Ascending aorta (tissue), 2 donors: Measurements from ENCODE around the gene SET. TPM values are rescaled to one million over a fixed set of nuclear protein-coding genes. Genes with fewer than 3 reads are reported as not detected.

ENCODE experiments used
- DNase-seq, 2 donors: peaks; one replicate each; pipeline ENCODE4 v3.0.0-alpha.2; 2019; ENCODE audit warnings: low spot score in 2 of 2
- H3K27ac ChIP-seq, 2 donors: fragments of 200-600 bp; sonication (generic); one replicate each; pipeline ENCODE4 v1.5.1; 2016 to 2017; ENCODE audit warnings: mild to moderate bottlenecking in 1 of 2
- H3K27me3 ChIP-seq: fragments of 200-600 bp; sonication (generic); one replicate; pipeline ENCODE4 v1.5.1; 2017
- H3K36me3 ChIP-seq, 2 donors: fragments of 200-600 bp; sonication (generic); one replicate each; pipeline ENCODE4 v1.5.1; 2016
- H3K4me1 ChIP-seq, 2 donors: fragments of 200-600 bp; sonication (generic); one replicate each; pipeline ENCODE4 v1.5.1; 2016 to 2017; ENCODE audit warnings: mild to moderate bottlenecking in 1 of 2
- H3K4me3 ChIP-seq, 2 donors: fragments of 200-600 bp; sonication (generic); one replicate each; pipeline ENCODE4 v1.5.1; 2016 to 2017; ENCODE audit warnings: mild to moderate bottlenecking in 1 of 2
- H3K9me3 ChIP-seq, 2 donors: fragments of 200-600 bp; sonication (generic); one replicate each; pipeline ENCODE4 v1.5.1; 2016
- CTCF ChIP-seq, 3 experiments: fragments of 200-600 bp in 2 of 3; fragments of 450-650 bp in 1 of 3; sonication (generic) in 2 of 3; IDR thresholded peaks; one replicate each; pipeline ENCODE4 v1.5.1; 2016 to 2019; ENCODE audit warnings: antibody characterized with exemption in 3 of 3, mild to moderate bottlenecking in 1 of 3, moderate library complexity in 1 of 3
- intact Hi-C: fragments of 100-400 bp; cut with DNase I; formaldehyde crosslinking; loops from one replicate; pipeline ENCODE4 v1.15.1; 2023
- total RNA-seq: library from RNA; depleted of rRNA; stranded (reverse); fragments of >200 nt; gene quantifications from one replicate; pipeline ENCODE4 v1.1.0, GENCODE V29; 2016

SET gene
- total RNA-seq, 1 donor from 2014 or later: 102 TPM

- intact Hi-C loops: no loop called here
- DNase-seq: no peak
- Histone ChIP-seq H3K9me3 (no peaks in the 10 kb centered on the region), H3K4me1 (no peaks in the 10 kb centered on the region), H3K4me3 (no peak overlapping the region), H3K36me3 (peaks cover 36 to 71% of the 10 kb centered on the region in 2 donors), H3K27ac (no peak overlapping the region), H3K27me3 (no peaks in the 10 kb centered on the region)
- no peak for TF ChIP-seq CTCF (IDR thresholded peaks at IDR 0.05)
These were observed 54.4 kb downstream of the SET start for GRCh38 chr9:128743421-128743820.

Other genes starting within 250 kb of the SET start
- 26.9 TPM for gene ODF2, start 233.2 kb upstream of the SET start, total RNA-seq
- gene GLE1, start 184.5 kb upstream of the SET start, total RNA-seq: 6.3 TPM
- gene SPTAN1, start 136.6 kb upstream of the SET start, total RNA-seq: 687 TPM
- 49.9 TPM for gene DYNC2I2, start 32.4 kb upstream of the SET start, total RNA-seq
- 28.8 TPM for gene PKN3, start 13.3 kb downstream of the SET start, total RNA-seq
- 49.6 TPM for gene ZDHHC12, start 34.9 kb downstream of the SET start, total RNA-seq
- 55.5 TPM for gene ZER1, start 82.7 kb downstream of the SET start, total RNA-seq
- 19.8 TPM for gene TBC1D13, start 98.0 kb downstream of the SET start, total RNA-seq
- 59.4 TPM for gene ENDOG, start 129.3 kb downstream of the SET start, total RNA-seq
- 26.5 TPM for gene SPOUT1, start 140.6 kb downstream of the SET start, total RNA-seq
- gene KYAT1, start 192.7 kb downstream of the SET start, total RNA-seq: 4.9 TPM
- gene LRRC8A, start 192.9 kb downstream of the SET start, total RNA-seq: 227 TPM
- 46.1 TPM for gene PHYHD1, start 231.8 kb downstream of the SET start, total RNA-seq